Psoas muscle (tissue), 8 donors: ENCODE results near the gene EML4. TPM values are rescaled to one million over a fixed set of nuclear protein-coding genes. Genes with fewer than 3 reads are reported as not detected.
"Not testable (repeated sequence)": the region's sequence is repeated elsewhere in the genome, so short reads cannot be mapped to it uniquely, and the experiment has no call there.

Experiments used
- ATAC-seq, 4 donors: fragments of 200-7000 bp; cut with Tn5 transposase; one replicate each; pipeline ENCODE4 v1.9.1; 2020; ENCODE audit warnings: moderate library complexity in 3 of 4, mild to moderate bottlenecking in 2 of 4
- DNase-seq, 2 donors: peaks; one replicate each; pipeline ENCODE4 v3.0.0-alpha.2; 2020
- H3K27ac ChIP-seq: fragments of 200-600 bp; one replicate; pipeline ENCODE4 v1.8.0; 2022
- H3K27me3 ChIP-seq, 3 donors: fragments of 200-600 bp in 1 of 3; one replicate each; pipeline versions ENCODE4 v1.6.1 to v1.8.0; 2013 to 2022; ENCODE audit warnings: low read length in 2 of 3, mild to moderate bottlenecking in 2 of 3, moderate library complexity in 1 of 3; ENCODE audit not compliant: insufficient read depth in 3 of 3
- H3K36me3 ChIP-seq, 2 donors: fragments of 200-600 bp in 1 of 2; one replicate each; pipeline versions ENCODE4 v1.6.1 to v1.8.0; 2013 to 2022; ENCODE audit warnings: low read depth in 1 of 2, mild to moderate bottlenecking in 1 of 2, moderate library complexity in 1 of 2; ENCODE audit not compliant: insufficient read depth in 1 of 2
- H3K4me1 ChIP-seq: fragments of 200-600 bp; one replicate; pipeline ENCODE4 v1.8.0; 2022
- H3K4me3 ChIP-seq: fragments of 200-600 bp; one replicate; pipeline ENCODE4 v1.8.0; 2022; ENCODE audit warnings: mild to moderate bottlenecking
- H3K9me3 ChIP-seq: fragments of 200-600 bp; one replicate; pipeline ENCODE4 v1.8.0; 2022
- CTCF ChIP-seq: fragments of 200-600 bp; IDR thresholded peaks from one replicate; pipeline ENCODE4 v1.8.0; 2022; ENCODE audit warnings: antibody characterized with exemption
- WGBS, 3 donors: extraction: QIAGEN DNeasy Blood & Tissue Kit; methylation state at CpG; one replicate each; pipeline versions ENCODE4 v1.1.6 to v1.1.7; 2013; 5-methylcytosine and 5-hydroxymethylcytosine counted together
- intact Hi-C, 2 donors: fragments of 100-400 bp; cut with DNase I; formaldehyde crosslinking; loops; one replicate each; pipeline versions ENCODE4 v1.11.0 to v1.14.2; 2022
- polyA plus RNA-seq, 3 donors: library from polyadenylated mRNA; stranded (reverse); fragments of 200-250 nt; gene quantifications; one replicate each; pipeline ENCODE4 v1.2.3, GENCODE V29; 2013
- total RNA-seq, 4 donors: library from RNA; stranded (reverse); fragmentation: NEBNext Ultra II Directional in 2 of 4; extraction: Animal tissue kit (Norgen Biotek cat#: 25700) in 2 of 4; gene quantifications; one replicate each; pipeline versions ENCODE4 v1.2.1 to v1.2.4, GENCODE V29; 2021 to 2023
- donor health status: healthy with polysubstance abuse.
- donor health status: DM: no; HTN: no; CAD: no; lungs with moderate emphysema.
- donor health status: Bipolar disorder and iron deficiency.
- donor health status: healthy.
- donor health status: DM: yes; HTN: yes; CAD: no.
- donor health status: DM: no; HTN: no; CAD: no.
- donor health status: DM: no; HTN: no; CAD: no.
- donor health status: DM: yes; HTN: yes; CAD: no.

The EML4 gene
- total and polyA plus RNA-seq, 7 donors: 2.7 to 8.9 (median 5.0) TPM

GRCh38 chr2:42133771-42134195 lies 35.4 kb upstream of the EML4 start:
- Histone ChIP-seq H3K36me3 (no peaks in the 10 kb centered on the region), H3K9me3 (no peaks in the 10 kb centered on the region), H3K27me3 (peaks cover 0 to 5% (median 0%) of the 10 kb centered on the region in 3 donors), H3K4me3 (no peak overlapping the region), H3K4me1 (peaks cover 22% of the 10 kb centered on the region), H3K27ac (no peak overlapping the region)
- intact Hi-C loops: no loop called here
- ATAC-seq: no peak
- WGBS, 3 donors: 86 to 88% (median 87%) methylated on average over 11 of the region's 11 CpGs
- no peak for DNase-seq
- TF ChIP-seq CTCF: no peak

- H3K4me3 ChIP-seq, ATAC-seq, H3K27me3 ChIP-seq, intact Hi-C loops, H3K36me3 ChIP-seq, DNase-seq, H3K27ac ChIP-seq, H3K9me3 ChIP-seq: not testable (repeated sequence)
- peaks cover 22% of the 10 kb centered on the region for H3K4me1 ChIP-seq
- 89 to 91% (median 91%) methylated on average over 10 of the region's 10 CpGs for WGBS, 3 donors
Observed at GRCh38 chr2:42134401-42134932, 34.7 kb upstream of the EML4 start.

GRCh38 chr2:42135381-42136312 lies 33.5 kb upstream of the EML4 start:
- intact Hi-C loops: no loop called here
- H3K27me3 ChIP-seq: peaks cover 0 to 5% (median 0%) of the 10 kb centered on the region in 3 donors
- H3K9me3 ChIP-seq: no peaks in the 10 kb centered on the region
- ATAC-seq (no peak), DNase-seq (no peak)
- WGBS, 3 donors: 86 to 90% (median 86%) methylated on average over 4 of the region's 4 CpGs
- H3K36me3 ChIP-seq: no peaks in the 10 kb centered on the region
- H3K4me1 ChIP-seq: peaks cover 22% of the 10 kb centered on the region
- no peak overlapping the region for H3K4me3 ChIP-seq
- no peak overlapping the region for H3K27ac ChIP-seq
- TF ChIP-seq CTCF: no peak

DNA sequence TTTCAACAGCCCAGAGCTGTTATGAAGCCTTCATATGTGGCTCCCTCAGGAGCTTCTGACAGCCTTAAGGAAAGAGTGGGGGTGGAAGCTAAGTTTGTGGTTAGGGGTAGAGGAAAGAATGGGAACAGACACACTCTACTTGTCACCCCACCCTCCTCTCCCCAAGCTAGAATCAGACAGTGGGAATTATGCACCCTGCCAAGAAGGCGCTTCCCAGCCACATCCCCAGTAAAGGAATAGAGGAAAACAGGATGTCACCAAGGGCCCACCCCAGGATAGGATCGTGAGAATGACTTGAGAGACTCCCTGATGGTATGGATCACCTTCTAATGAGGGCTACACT lies 32.4 kb upstream of the EML4 start:
- Histone ChIP-seq H3K27me3 (peaks cover 0 to 5% (median 0%) of the 10 kb centered on the region in 3 donors), H3K4me3 (no peak overlapping the region), H3K4me1 (peaks cover 28% of the 10 kb centered on the region), H3K36me3 (no peaks in the 10 kb centered on the region), H3K27ac (no peak overlapping the region), H3K9me3 (no peaks in the 10 kb centered on the region)
- ATAC-seq: no peak
- whole genome bisulfite sequencing, 3 donors: 73 to 85% (median 84%) methylated on average over 2 of the region's 2 CpGs
- no peak for TF ChIP-seq CTCF
- no peak for DNase-seq
- intact Hi-C loops: no loop called here

DNA sequence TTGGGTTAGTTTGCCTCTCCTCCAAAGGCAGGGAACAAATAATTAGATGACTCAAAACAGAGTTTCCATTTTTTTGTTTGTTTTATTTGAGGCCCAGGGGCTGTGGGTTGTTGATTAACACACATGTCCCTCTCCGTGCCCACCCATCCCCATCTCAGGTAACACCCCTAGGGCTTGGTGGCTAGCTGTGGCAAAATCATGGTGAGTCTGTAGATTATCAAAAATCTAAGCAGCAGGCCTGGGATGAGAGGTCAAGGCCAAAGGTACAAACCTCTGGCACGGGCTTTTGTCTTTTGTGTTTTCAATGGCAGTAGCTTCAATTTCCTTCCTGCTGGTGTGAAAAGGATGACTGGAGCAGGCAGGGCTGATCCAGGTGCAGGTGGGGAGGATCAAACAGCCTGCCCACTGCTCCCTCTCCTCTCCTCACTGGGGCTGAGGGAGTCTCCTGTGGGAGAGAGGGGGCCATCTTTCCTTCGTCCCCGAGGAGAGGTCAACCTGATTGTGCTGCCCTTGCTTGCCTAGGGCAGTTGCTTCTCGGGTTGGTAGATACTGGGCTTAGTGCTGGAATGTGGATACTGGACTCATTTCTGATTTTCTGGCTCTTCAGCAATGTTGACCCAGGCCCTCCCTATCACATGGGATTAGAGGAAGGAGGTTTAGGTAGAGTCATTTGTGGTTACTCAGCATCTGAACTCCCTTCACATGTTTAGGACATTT lies 31.9 kb upstream of the EML4 start:
- Histone ChIP-seq H3K4me1 (peaks cover 28% of the 10 kb centered on the region), H3K36me3 (no peaks in the 10 kb centered on the region), H3K4me3 (no peak overlapping the region), H3K27me3 (no peaks in the 10 kb centered on the region), H3K9me3 (no peaks in the 10 kb centered on the region), H3K27ac (no peak overlapping the region)
- DNase-seq: no peak
- WGBS, 3 donors: 83 to 93% (median 84%) methylated on average over 5 of the region's 5 CpGs
- ATAC-seq: no peak
- intact Hi-C loops: no loop called here
- no peak for TF ChIP-seq CTCF
